Fibroblast of lung (primary cell): ENCODE results near the gene KIF20B. TPM values are rescaled to one million over a fixed set of nuclear protein-coding genes. Genes with fewer than 3 reads are reported as not detected.

ENCODE experiments used
- DNase-seq, 2 donors: peaks; one replicate each; pipeline versions ENCODE4 v3.0.0 to v3.0.0-alpha.2; 2010; ENCODE audit warnings: low read depth in 2 of 2
- H2AFZ ChIP-seq: 2 replicates; pipeline ENCODE4 v1.5.1; 2012; ENCODE audit warnings: low read length, control low read depth, inconsistent platforms
- H3K27ac ChIP-seq: 2 replicates; pipeline ENCODE4 v1.5.1; 2011; ENCODE audit warnings: low read length, control low read depth; ENCODE audit not compliant: insufficient read depth
- H3K27me3 ChIP-seq: 2 replicates; pipeline ENCODE4 v1.5.1; 2011; ENCODE audit warnings: mild to moderate bottlenecking, low read length; ENCODE audit not compliant: control insufficient read depth, insufficient read depth
- H3K36me3 ChIP-seq: 2 replicates; pipeline ENCODE4 v1.5.1; 2011; ENCODE audit warnings: low read length; ENCODE audit not compliant: control insufficient read depth, insufficient read depth
- H3K4me1 ChIP-seq: 2 replicates; pipeline ENCODE4 v1.5.1; 2011; ENCODE audit warnings: low read length; ENCODE audit not compliant: control insufficient read depth, insufficient read depth; ENCODE audit errors: extremely low read depth
- H3K4me2 ChIP-seq: 2 replicates; pipeline ENCODE4 v1.5.1; 2011; ENCODE audit warnings: low read length, control low read depth; ENCODE audit not compliant: insufficient read depth; ENCODE audit errors: extremely low read depth
- H3K4me3 ChIP-seq, 4 experiments: fragments of 200-600 bp in 1 of 4; sonication (generic) in 1 of 4; replicated peaks in 1 of 4; 2 replicates each; pipeline ENCODE4 v1.5.1; 2011 to 2016; ENCODE audit warnings: low read length in 4 of 4, low read depth in 3 of 4, mild to moderate bottlenecking in 3 of 4, control low read depth in 2 of 4, inconsistent platforms in 1 of 4, mixed read lengths in 1 of 4; ENCODE audit not compliant: insufficient read depth in 1 of 4; ENCODE audit errors: control extremely low read depth in 1 of 4
- H3K79me2 ChIP-seq: 2 replicates; pipeline ENCODE4 v1.5.1; 2012; ENCODE audit warnings: mild to moderate bottlenecking, low read length, inconsistent platforms; ENCODE audit not compliant: control insufficient read depth, insufficient read depth
- H3K9ac ChIP-seq: 2 replicates; pipeline ENCODE4 v1.5.1; 2011; ENCODE audit warnings: mild to moderate bottlenecking, low read length, control low read depth; ENCODE audit not compliant: insufficient read depth
- H3K9me3 ChIP-seq: 2 replicates; pipeline ENCODE4 v1.5.1; 2012; ENCODE audit warnings: low read depth, low read length; ENCODE audit not compliant: control insufficient read depth, insufficient read depth
- H4K20me1 ChIP-seq: 2 replicates; pipeline ENCODE4 v1.5.1; 2011; ENCODE audit warnings: low read length; ENCODE audit not compliant: control insufficient read depth, insufficient read depth; ENCODE audit errors: extremely low read depth
- CTCF ChIP-seq, 2 donors: IDR thresholded peaks in 1 of 2; conservative IDR thresholded peaks in 1 of 2; 1 replicate in 1 of 2; 2 replicates in 1 of 2; pipeline ENCODE4 v1.5.1; 2011 to 2012; ENCODE audit warnings: low read length in 2 of 2, control low read depth in 1 of 2, inconsistent platforms in 1 of 2, low read depth in 1 of 2, mild to moderate bottlenecking in 1 of 2
- EZH2 ChIP-seq: IDR thresholded peaks from 2 replicates; pipeline ENCODE4 v1.5.1; 2012; ENCODE audit warnings: low read length, control low read depth, mild to moderate bottlenecking; ENCODE audit errors: missing control alignments
- polyA plus RNA-seq, 2 donors: library from polyadenylated mRNA; depleted of rRNA in 1 of 2; stranded (reverse) in 1 of 2; unstranded in 1 of 2; fragments of >200 nt; gene quantifications; 2 replicates each; pipeline ENCODE4 v1.2.1, GENCODE V29; 2011 to 2012; ENCODE audit warnings: missing spikeins in 1 of 2
- total RNA-seq: library from RNA; depleted of rRNA; stranded (reverse); fragments of >200 nt; gene quantifications from 2 replicates; pipeline ENCODE4 v1.2.1, GENCODE V29; 2014

The KIF20B gene
- total and polyA plus RNA-seq, 2 donors (not counting 1 experiment from before 2014, with no cell fraction given) = 5.6 to 9.2 TPM

- Histone ChIP-seq H3K27ac (no peak overlapping the region), H3K4me1 (no peaks in the 10 kb centered on the region), H3K9ac (no peak overlapping the region), H3K4me2 (no peak overlapping the region), H3K36me3 (no peaks in the 10 kb centered on the region), H4K20me1 (no peaks in the 10 kb centered on the region), H3K4me3 (no peak overlapping the region), H3K9me3 (no peaks in the 10 kb centered on the region), H3K79me2 (no peaks in the 10 kb centered on the region), H3K27me3 (no peaks in the 10 kb centered on the region), H2AFZ (no peak overlapping the region)
- TF ChIP-seq CTCF (conservative IDR thresholded peaks at IDR 0.05 in 1 of 2, IDR thresholded peaks at IDR 0.05 in 1 of 2; ENCODE audit: low read depth in 1 of 2, low read length in 2 of 2) (no peak), EZH2 (no peak)
- DNase-seq = no peak
These were observed 11.4 kb upstream of the KIF20B start for GRCh38 chr10:89690027-89690426.

GRCh38 chr10:89692416-89692815 is 9.0 kb upstream of the KIF20B start:
- no peaks in the 10 kb centered on the region for H4K20me1 ChIP-seq
- H3K9me3 ChIP-seq = no peaks in the 10 kb centered on the region
- H3K36me3 ChIP-seq = no peaks in the 10 kb centered on the region
- H3K4me3 ChIP-seq = no peak overlapping the region
- no peak for DNase-seq
- no peaks in the 10 kb centered on the region for H3K4me1 ChIP-seq
- H3K27ac ChIP-seq = no peak overlapping the region
- no peak for TF ChIP-seq EZH2
- TF ChIP-seq CTCF (conservative IDR thresholded peaks at IDR 0.05 in 1 of 2, IDR thresholded peaks at IDR 0.05 in 1 of 2; ENCODE audit: low read depth in 1 of 2, low read length in 2 of 2) = no peak
- no peak overlapping the region for H2AFZ ChIP-seq
- H3K4me2 ChIP-seq = no peak overlapping the region
- no peak overlapping the region for H3K9ac ChIP-seq
- no peaks in the 10 kb centered on the region for H3K27me3 ChIP-seq
- H3K79me2 ChIP-seq = no peaks in the 10 kb centered on the region

GRCh38 chr10:89693176-89693575 is 8.2 kb upstream of the KIF20B start:
- H3K79me2 ChIP-seq = no peaks in the 10 kb centered on the region
- no peak overlapping the region for H2AFZ ChIP-seq
- H3K4me1 ChIP-seq = no peaks in the 10 kb centered on the region
- no peaks in the 10 kb centered on the region for H4K20me1 ChIP-seq
- no peak overlapping the region for H3K9ac ChIP-seq
- no peak overlapping the region for H3K4me2 ChIP-seq
- TF ChIP-seq CTCF (conservative IDR thresholded peaks at IDR 0.05 in 1 of 2, IDR thresholded peaks at IDR 0.05 in 1 of 2; ENCODE audit: low read depth in 1 of 2, low read length in 2 of 2) (no peak), EZH2 (no peak)
- H3K27me3 ChIP-seq = no peaks in the 10 kb centered on the region
- H3K9me3 ChIP-seq = no peaks in the 10 kb centered on the region
- H3K4me3 ChIP-seq = no peak overlapping the region
- H3K27ac ChIP-seq = no peak overlapping the region
- H3K36me3 ChIP-seq = no peaks in the 10 kb centered on the region
- no peak for DNase-seq
